HPDE6-E6E7 (cell line): ENCODE data around the gene PAX4.
A peak's percentile ranks its signal among the peaks of the same experiment; 100 is the strongest.
"Not testable (repeated sequence)": the region's sequence is repeated elsewhere in the genome, so short reads cannot be mapped to it uniquely, and the experiment has no call there.

Experiments
- DNase-seq: peaks from one replicate; pipeline ENCODE4 v3.0.0; 2011; ENCODE audit warnings: missing footprints; ENCODE audit errors: extremely low spot score

Gene PAX4

GRCh38 chr7:127585044-127585953 lies 32.6 kb downstream of the PAX4 start, which contains the start of gene GCC1:
GCC1 (minus strand) TSS chr7:127585596; CDS start chr7:127585182, 414 bp downstream.
- DNase-seq, result peak; percentile 85

- DNase-seq, result no peak
Observed at GRCh38 chr7:127584648-127585043, 33.3 kb downstream of the PAX4 start.

- DNase-seq, result no peak
Observed at GRCh38 chr7:127582361-127582760, 35.6 kb downstream of the PAX4 start.

- no peak for DNase-seq
Observed at GRCh38 chr7:127581716-127582115, 36.2 kb downstream of the PAX4 start.

- DNase-seq, result no peak
Observed at GRCh38 chr7:127580612-127581011, 37.3 kb downstream of the PAX4 start.

GRCh38 chr7:127578711-127579275 lies 39.1 kb downstream of the PAX4 start:
- no peak for DNase-seq

GRCh38 chr7:127578036-127578684 lies 39.8 kb downstream of the PAX4 start:
- DNase-seq, result no peak

- DNase-seq, result no peak
Observed at GRCh38 chr7:127571741-127572505, 46.0 kb downstream of the PAX4 start.

- DNase-seq, result not testable (repeated sequence)
Observed at GRCh38 chr7:127568034-127568433, 49.9 kb downstream of the PAX4 start.

GRCh38 chr7:127566242-127566641 lies 51.7 kb downstream of the PAX4 start:
- no peak for DNase-seq
